HG02870 (cell line): Measurements from ENCODE around the gene FOXI3.

Source experiments
- ATAC-seq: cut with Tn5 transposase; IDR thresholded peaks from one replicate; pipeline ENCODE4 v1.9.1; 2021; ENCODE audit warnings: mild to moderate bottlenecking, moderate library complexity; ENCODE audit not compliant: unreplicated experiment

Gene FOXI3

DNA sequence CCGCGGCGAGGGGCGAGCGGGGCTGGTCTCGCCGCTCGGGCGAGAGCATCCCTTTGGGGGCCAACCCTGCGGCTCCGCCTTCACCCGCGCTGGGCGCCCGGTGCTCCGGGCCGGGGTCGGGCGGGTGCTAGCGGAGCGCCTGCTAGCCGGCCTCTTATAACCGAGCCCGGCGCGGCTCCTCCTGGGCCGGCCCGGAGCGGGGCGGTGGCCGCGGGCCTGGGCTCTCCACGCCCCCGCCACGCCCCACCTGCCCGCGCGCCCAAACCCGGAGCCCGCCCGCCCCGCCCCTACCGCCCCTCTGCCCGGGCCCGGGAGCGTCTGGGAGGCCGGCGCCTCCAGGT is at the start of gene FOXI3:
FOXI3 (minus strand) TSS at position 129 of the 341 bp plus-strand sequence. CDS start 158 bp downstream, outside the sequence.
- no peak for ATAC-seq

DNA sequence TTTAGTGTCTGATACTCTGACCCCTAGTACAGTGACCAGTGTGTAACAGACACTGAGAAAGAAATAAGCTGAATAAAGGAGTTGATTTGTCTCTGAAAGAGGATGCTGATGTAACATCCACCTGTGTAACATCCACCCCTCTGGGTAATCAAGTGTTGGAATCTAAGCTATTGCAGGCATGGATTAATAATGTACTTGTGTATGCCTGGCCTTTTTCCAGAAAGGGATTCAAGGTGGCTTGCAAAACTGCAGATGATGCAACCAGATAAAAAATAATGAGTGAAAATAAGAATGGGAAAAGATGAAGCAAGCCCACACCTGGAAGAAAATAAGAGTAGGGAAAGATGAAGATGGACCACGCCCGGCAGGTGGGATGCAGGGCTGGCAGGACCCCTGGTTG is 48.2 kb upstream of the FOXI3 start:
- no peak for ATAC-seq

DNA sequence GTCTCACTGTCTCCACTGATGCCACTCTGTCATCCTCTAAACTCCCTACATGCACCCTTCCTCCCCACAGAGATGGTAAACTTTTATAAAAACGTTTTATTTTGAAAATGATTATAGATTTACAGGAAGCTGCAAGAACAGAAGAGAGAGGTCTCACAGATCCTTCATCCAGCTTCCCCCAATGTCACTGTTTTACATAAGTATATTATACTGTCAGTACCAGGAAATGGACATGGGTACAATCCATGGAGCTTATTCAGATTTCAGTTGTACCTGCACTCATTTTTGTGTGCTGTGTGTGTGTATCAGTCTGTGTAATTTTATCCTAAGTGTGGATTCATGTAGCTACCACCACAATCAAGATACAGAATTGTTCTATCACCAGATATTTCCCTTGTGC is 46.7 kb upstream of the FOXI3 start:
- no peak for ATAC-seq

DNA sequence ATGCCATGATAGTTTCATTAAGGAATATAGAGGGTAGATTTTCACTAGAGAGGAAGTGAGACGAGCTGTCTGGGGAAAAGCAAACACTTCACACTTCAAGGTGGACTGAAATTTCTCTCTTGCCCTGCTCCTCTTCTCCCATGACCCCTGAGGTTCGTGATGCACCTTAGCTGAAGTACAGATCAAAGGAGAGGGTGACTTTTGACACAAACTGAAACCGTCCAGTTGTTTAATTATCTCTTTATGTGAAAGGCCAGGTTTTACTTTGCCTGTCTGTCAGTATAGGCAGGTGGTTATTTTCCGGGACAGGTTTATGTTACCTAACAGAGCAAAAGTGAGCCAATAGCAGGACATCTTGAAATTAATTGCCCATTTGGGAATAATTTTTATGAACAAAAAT is 41.0 kb upstream of the FOXI3 start:
- ATAC-seq = no peak

DNA sequence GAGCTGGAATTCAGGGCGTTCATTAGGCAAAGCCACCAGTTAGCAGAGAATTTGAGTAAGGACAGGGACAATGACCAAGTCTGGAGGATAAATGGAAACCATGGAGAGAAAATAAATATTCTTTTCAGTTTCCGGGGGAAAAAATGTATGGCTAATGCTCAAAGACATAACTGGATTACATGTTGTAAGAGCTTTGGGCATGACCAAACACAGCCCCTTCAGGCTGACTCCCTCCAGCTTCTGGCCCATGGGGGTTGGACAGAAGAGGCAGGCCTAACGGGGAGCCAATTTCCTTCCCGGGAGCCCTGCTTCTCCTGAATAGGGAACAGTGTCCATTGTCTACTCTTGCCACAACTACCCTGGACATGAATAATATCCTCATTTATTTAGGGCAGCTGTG is 39.5 kb upstream of the FOXI3 start:
- ATAC-seq = no peak

DNA sequence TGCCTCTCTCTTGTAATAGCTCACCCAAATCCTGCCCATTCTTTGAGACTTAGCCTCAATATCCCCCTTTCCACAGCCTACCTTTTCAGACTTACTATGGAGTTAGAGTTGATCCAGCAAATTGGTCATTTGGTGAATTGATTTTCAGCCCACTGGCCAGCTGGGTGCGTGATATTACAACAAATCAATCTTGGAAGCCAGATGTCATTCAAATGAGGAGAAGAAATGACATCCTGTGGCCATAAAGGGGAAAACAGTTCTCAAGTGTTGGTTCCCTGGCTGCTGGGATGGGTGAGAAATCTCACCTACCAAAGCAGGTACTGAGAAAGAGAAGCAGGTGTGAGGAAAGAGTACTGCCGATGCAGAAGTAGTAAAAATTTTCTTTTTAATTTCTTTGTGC is 36.7 kb upstream of the FOXI3 start:
- no peak for ATAC-seq

DNA sequence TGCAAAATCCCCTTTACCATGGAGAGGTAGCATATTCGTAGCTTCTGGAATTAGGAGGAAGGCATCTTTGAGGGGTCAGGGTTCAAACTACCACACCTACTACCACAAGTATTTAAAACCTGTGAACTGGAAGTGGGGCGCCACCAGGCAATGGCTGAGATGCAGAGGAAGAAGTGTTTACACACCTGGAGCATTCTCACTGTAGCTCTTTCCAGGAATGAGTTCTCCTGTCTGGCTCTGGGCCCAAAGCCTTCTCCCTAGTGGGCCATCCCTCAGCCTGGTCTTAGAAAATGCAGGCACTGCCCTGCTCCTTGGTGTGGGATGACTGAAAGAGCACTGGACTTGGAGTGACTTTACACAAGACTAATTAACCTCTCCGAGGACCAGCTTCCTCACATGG is 30.7 kb upstream of the FOXI3 start:
- no peak for ATAC-seq

DNA sequence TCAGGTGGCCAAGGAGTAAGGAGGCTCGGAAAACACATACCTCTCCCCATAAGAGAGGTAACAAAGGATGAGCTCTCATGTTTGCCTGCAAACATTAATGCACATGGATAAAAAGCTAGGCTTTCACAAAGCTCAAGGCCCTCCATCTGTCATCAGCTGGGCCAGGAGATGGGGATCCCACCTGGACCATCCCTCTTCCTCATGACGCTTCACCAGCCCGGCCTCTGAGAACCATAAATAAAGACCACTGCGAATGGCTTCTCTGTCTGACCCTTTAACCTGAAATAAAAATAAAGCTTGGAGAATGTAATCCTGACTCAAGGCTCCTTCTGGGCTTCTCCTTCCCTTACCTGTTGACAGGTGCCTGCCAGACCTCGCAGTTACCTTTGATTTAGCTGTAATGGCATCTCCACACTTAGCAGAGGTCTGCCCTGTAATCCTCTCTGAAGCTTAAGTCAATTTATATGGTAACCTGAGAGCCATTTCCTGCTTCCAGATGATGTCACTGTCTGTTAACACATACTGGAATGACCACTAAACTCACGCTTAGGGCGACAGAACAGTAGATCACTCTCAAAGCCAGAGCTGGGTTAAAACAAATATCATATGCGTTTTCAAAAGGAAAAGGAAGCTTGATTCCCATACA is 29.3 kb upstream of the FOXI3 start:
- ATAC-seq = no peak

DNA sequence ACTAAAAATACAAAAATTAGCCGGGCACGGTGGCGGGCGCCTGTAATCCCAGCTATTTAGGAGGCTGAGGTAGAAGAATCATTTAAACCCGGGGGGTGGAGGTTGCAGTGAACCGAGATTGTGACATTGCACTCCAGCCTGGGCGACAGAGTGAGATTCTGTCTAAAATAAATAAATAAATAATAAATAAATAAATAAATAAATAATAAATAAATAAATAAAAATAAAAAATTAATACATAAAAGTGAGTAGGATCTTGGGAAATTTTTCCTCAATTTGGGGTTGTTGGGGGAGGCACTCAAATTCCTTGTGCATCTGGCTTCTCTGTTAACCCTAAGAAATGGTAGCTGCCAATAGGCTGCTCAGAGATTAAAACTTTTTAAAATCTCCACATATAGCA is 20.3 kb upstream of the FOXI3 start:
- no peak for ATAC-seq

DNA sequence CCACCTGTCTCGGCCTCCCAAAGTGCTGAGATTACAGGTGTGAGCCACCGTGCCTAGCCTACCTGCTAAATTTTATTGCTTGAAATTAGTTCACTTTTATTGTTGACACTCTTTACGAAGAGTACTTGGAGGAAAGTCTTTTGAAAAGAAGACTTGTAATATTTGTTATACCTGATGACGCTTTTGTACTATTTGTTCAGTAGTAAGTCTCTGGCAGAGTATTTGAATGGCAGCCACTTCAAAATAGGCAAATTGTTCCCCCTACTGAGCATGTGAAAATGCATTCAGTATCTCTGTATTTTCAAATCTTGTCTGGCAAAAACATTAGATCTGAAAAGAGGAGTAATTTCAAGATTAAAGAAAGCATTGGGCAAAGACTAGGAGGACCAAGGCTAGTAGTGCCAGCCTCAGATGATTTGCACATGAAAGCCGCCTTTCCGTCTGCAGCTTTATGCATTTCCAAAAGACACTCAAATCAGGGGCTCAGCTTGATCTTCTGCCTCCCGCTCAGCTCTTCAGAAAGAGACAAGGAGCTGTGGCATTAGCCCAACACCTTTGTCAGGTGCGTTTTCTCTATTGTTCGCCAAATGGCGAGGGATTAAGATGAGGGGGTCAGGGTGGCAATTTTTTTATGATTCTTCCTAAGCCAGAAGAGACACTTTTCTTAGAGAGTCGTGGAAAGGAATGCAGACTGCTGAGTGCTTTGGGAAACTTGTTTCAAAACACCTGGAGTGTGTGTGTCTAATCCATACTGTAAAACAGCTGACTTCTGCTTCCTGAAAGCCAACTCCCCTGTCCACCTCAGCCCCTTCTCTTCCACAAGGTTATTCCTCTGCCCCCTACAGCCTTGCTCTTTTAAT is 18.8 kb upstream of the FOXI3 start:
- no peak for ATAC-seq

DNA sequence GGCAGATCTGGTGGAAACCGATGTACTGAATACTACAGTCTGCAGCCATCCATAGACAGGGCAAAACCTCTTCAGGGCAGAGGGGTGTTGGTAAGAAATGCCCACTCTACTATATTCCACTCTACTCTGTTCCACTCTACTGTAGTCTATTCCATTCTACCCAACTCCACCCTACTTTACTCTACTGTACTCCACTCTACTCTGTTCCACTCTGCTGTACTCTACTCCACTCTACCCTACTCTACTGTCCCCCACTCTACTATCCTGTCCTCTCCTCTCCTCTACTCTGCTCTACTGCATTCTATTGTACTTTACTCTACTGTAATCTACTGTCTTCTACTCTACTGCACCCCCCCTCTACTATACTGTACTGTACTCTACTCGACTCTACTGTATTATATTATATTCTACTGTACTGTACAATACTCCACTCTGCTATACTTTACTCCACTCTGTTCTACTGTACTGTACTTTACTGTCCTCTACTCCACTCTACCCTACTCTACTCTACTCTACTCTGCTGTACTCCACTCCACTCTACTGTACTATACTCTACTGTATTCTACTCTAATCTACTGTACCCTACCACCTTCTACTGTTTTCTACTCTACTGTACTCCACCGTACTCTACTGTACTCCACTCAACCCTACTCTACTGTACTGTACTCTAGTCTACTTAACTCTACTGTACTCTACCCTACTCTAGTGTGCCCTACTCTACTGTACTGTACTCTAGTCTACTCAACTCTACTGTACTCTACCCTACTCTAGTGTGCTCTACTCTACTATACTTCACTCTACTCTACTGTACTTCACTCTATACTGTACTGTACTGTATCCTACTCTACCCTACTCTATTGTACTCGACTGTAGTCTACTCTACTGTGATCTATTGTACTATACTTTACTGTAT is 17.0 kb upstream of the FOXI3 start:
- ATAC-seq = no peak

DNA sequence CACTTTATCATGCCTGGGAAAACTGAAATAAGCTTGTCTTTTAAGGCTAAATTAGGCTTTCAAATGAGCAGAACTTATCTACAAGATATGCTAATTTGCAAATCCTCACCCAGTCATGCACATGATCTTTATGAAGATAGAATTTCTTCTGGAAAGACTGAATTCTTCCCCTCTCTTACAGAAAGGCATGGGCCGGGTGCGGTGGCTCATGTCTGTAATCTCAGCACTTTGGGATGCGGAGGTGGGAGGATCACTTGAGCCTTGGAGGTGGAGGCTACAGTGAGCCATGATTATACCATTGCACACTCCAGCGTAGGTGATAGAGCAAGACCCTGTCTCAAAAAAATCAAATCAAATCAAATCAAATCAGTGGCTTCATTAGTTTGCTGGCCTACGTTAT is 11.7 kb upstream of the FOXI3 start:
- no peak for ATAC-seq

DNA sequence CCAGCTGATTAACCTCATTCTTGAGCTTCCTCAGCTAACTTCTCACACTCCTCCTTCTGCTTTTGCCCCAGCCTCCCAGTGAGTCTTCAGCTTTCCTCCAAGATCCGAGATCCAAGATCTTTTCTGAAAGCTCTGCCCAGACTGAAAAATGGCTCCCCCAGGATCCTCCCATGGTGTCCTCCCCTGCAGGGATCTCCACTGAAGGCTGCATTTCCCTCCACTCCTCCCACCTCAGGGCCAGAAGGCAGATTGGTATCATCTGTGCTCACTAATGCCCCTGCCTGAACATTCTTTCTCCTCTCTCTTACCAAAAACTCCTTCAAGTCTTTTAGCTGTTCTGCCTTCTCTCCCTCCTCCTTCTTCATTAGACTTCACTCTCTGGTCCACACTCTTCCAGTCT is 6.1 kb upstream of the FOXI3 start:
- no peak for ATAC-seq

DNA sequence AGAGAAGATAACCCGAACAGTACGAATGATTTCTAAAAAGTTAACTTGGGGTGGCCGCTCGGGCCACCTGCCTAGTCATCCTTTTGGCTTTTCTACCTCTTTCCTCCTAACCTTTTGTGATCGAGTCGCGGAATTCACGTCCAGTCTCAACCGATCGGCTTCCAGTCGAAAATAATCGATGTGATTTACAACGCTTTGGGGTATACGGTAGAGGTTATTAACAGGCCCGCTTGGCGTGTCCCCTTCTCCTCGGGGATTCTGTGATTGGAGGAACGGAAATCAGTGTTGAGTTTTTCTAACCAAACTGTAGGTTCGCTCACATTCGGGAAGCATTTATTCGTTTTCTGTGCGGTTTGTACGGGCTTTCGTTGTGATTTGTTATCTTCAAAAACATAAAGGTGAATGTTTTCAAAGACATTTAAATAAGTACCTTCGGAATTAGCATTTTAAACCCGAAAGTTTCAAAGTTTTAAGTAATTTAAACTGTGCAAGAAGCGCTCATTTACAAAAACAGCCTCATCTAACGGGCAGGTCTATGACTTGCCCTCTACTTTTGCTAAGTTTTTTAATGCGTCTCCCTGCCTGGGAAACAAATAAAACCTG is 588 bp upstream of the FOXI3 start:
- no peak for ATAC-seq

DNA sequence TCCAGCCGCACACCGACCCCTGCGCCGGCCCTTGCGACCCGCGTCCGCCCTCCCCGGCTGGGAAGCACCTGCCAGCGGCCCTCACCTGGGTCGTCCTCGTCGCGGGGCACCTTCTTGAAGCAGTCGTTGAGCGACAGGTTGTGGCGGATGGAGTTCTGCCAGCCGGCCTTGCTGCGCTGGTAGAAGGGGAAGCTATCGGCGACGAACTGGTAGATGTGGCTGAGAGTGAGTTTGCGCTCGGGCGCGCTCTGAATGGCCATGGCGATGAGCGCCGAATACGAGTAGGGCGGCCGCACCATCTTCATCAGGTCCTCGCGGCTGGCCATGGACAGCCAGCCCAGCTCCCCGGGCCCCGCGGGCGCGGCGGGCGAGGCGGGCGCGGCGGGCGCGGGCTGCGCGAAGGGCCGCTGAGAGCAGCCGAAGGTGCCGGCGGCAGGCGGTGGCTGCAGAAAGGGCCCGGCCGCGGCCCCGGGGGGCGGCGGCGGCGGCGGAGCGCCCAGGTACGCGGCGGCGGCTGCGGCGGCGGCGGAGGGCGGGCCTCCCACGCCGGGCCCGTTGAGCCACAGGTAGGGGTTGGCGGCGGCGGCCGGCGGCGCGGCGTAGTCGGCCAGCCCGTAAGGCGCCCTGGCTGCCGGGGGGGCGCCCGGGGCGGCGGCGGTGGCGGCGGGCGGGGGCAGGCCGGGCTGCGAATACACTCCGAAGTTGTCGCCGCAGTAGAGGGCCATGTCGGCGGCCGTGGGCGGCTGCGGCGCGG is 505 bp downstream of the FOXI3 start:
- ATAC-seq = no peak

DNA sequence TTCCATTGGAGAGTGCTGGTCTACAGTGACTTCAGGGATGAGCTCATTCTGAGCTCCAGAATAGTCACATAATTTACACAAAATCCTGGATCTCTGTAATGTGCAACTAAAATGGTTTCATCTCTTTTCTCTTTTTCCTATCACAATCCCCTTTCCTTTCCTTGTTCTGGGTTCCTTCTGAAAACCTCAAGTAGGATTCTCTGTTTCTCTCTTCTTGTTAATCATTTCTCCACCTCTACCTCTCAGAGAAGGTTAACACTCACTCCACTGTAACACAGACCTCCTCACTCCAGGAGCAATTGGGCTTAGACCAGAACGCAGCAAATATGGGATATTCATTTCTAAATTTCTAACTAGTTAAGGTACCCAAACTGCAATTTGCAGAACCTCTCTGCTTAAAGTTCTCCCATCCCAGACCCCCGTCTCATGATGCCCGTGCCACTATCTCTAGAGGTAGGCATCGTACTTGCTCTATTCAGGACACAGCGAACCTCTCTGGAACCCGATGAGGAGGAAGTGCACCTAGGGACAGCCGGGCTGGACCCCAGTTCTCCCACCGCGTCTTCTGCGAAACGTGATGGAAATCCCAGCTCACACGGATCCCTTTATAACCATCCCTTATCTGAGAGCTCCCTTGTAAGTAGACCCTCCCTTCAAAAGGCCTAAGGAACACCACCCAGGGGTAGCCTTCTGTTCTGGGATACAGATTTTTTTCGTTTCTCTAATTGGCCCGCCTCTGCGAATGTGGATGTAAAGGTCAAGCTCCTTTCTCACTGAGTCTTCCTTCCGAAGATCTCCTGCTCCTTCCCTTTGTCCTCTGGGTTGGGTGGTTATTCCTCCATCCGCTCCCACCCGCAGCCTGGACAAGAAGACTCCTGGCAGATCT is 1.3 kb downstream of the FOXI3 start:
- ATAC-seq = no peak

DNA sequence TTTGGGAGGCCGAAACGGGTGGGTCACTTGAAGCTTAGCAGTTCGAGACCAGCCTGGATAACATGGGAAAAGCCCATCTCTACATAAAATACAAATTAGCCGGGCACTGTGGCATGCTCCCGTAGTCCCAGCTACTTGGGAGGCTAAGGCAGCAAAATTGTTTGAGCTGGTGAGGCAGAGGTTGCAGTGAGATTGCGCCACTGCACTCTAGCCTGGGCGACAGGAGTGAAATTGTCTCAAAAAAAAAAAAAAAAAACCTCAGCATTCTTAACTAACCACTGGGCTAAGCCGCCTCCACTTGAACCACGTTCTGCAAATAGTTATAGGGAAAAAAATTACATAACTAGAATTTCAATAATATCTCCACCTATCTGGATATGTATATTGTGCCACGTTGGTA is 2.3 kb downstream of the FOXI3 start:
- ATAC-seq = no peak

DNA sequence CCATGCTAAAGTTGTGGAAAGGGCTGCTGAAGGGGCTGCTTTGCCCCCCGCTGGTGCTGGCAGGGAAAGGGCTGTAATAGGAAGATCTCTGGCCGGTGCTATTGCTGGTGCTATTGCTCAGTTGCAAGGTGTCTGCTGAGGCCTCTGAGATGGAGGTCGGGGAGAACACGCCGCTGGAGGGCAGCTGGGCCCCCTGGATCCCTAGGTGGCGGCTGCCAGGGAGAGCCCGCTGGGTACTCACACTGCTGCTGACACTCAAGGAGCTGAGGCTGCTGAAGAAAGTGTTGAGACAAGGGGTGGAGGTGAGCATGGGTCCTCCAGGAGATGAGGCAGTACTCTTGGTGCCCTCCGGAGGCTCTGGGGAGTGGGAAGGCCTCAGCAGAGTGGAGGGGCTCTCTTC is 4.2 kb downstream of the FOXI3 start:
- ATAC-seq = no peak

DNA sequence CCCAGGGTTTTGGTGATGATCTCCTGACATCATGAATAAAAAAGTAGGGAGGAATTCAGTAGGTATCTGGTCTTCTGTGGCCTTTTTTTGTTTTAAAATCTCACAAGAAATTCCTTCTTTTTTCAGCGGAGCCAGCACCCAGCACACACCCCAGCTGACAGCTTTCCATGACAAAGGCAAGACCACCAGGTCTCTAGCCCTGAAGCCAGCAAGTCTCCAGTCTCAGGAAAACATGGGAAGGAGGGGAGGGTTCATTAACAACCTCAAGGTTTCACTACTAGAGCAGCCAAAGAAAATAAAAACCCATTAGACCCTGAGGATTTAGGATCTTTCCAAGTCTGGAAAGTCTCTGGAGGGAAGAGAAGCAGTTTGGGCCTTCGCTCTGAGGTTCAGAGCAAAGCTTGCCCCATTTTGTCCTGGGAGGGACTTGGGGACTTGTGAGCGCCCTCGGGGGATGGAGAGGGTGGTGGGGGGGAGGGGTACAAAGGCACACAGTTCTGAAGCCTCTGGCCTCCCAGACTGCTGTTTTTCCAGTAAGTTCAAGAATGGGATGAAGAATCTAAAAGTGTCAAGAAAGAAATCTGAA is 9.0 kb downstream of the FOXI3 start:
- ATAC-seq = no peak
